GM12864 (cell line): ENCODE results near the gene PAFAH2.

Experiments used
- DNase-seq: peaks from one replicate; pipeline ENCODE4 v3.0.0-alpha.2; 2011; ENCODE audit warnings: low read depth
- H3K4me3 ChIP-seq: 2 replicates; pipeline ENCODE4 v1.5.1; 2011; ENCODE audit warnings: mild to moderate bottlenecking, low read depth, low read length, control low read depth
- TF ChIP-seq, protein P1 (sequence below): IDR thresholded peaks from 2 replicates; pipeline ENCODE4 v1.5.1; 2011; ENCODE audit warnings: low read depth, mild to moderate bottlenecking, moderate library complexity, low read length, control low read depth, inconsistent platforms; ENCODE audit errors: missing control alignments

The PAFAH2 gene

DNA sequence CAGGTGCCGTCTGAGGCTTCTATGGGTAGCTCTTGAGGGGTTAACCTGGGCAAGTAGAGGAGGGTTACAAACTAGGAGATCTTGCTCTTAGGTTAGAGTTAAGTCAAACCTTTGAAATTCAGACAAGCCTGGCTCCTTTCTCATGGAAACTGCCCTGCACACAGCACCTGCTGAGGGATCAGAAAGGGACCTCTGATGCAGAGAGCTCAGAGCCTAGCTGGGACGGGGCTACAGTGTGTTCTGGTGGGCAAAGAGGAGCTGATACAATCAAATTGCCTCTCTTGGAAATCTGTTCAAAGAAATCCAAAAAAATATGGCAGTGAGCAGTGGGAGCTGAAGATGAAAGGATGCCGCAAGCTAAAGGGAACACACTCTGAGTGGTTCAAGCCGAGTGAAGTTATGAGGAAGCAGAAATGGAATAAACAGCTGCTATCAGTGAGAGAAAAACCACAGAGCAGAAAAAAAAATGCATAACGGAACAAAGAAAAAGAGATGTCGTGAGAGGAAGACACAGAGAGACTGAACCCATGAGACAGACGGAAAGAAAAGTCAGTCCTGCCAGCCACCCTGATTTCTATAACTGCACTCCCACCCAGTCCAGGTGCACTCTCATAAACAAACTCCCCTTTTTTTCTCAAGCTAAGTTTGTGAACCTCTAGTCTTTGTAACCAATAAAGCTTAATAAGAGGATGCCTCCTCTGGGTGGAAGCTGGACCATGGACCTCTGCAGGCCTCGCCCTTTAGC is 26.6 kb downstream of the PAFAH2 start:
- no peak overlapping the region for H3K4me3 ChIP-seq
- no peak for DNase-seq
- TF ChIP-seq, protein P1, sequence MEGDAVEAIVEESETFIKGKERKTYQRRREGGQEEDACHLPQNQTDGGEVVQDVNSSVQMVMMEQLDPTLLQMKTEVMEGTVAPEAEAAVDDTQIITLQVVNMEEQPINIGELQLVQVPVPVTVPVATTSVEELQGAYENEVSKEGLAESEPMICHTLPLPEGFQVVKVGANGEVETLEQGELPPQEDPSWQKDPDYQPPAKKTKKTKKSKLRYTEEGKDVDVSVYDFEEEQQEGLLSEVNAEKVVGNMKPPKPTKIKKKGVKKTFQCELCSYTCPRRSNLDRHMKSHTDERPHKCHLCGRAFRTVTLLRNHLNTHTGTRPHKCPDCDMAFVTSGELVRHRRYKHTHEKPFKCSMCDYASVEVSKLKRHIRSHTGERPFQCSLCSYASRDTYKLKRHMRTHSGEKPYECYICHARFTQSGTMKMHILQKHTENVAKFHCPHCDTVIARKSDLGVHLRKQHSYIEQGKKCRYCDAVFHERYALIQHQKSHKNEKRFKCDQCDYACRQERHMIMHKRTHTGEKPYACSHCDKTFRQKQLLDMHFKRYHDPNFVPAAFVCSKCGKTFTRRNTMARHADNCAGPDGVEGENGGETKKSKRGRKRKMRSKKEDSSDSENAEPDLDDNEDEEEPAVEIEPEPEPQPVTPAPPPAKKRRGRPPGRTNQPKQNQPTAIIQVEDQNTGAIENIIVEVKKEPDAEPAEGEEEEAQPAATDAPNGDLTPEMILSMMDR: no peak

DNA sequence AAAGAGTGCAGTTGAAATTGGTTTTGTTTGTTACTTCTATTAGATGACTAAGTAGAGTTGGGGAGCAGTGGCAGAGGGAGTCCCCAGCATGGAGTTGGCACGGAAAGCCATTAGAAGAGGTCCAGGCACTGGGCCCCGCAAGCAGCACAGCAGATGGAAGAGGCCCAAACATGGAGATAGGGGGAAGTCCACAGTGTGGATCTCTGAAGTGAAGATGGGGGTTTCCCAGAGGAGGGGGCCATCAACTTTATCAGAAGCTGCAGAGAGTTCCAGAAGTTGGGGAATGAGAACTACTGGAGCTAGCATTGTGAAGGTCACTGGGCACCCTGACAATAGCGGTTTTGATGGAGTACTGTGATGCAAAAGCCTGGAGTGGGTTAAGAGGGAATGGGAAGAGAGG is 30.6 kb downstream of the PAFAH2 start:
- no peak overlapping the region for H3K4me3 ChIP-seq
- TF ChIP-seq, protein P1: no peak
- no peak for DNase-seq

DNA sequence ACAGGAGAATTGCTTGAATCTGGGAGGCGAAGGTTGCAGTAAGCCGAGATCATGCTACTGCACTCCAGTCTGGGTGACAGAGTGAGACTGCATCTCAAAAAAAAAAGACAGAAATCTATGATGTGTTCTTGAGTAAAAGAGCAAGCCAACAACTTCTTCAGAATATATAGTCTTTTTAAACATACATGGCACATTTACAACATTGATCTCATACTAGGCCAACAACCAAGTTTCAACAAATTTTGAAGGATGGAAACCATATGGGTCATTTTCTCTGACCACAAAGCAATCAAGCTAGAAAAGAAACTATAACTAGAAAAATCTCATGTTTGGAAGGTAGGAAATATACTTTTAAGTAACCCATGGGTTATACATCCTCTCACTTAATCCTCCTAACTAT is 38.3 kb downstream of the PAFAH2 start:
- TF ChIP-seq, protein P1: no peak
- H3K4me3 ChIP-seq: no peak overlapping the region
- DNase-seq: no peak

DNA sequence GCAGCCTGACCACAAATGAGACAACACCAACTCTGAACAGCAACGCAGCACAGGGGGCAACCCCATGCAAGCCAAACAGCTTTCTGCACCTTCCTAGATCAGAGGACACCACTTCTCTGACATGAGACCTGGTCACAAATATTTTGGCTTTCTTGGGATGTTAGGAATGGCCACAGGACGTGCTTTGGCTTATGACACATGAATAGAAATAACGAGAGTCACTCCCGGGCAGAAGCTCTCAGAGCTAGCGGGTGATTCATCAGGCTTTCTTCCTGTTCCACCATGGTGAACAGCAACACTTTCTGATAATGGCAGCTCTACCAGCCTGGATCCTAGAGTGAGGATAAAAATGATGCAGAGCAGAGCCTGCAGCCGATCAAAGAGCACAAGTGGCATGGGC is 39.4 kb downstream of the PAFAH2 start:
- TF ChIP-seq, protein P1: no peak
- H3K4me3 ChIP-seq: no peak overlapping the region
- no peak for DNase-seq

DNA sequence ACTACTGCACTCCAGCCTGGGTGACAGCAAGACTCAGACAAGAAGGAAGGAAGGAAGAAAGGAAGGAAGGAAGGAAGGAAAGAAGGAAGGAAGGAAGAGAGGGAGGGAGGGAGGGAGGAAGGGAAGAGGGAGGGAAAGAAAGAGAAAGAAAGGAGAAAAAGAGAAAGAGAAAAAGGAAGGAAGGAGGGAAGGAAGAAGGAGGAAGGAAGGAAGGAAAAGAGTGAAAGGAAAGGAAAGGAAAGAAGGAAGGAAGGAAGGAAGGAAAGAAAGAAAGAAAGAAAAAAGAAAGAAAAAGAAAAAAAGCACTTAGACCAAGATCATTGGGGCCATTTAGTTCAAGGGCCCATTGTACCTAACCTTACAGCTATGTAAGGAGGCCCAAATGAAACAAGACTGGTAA is 42.3 kb downstream of the PAFAH2 start:
- TF ChIP-seq, protein P1: no peak
- DNase-seq: no peak
- H3K4me3 ChIP-seq: no peak overlapping the region

DNA sequence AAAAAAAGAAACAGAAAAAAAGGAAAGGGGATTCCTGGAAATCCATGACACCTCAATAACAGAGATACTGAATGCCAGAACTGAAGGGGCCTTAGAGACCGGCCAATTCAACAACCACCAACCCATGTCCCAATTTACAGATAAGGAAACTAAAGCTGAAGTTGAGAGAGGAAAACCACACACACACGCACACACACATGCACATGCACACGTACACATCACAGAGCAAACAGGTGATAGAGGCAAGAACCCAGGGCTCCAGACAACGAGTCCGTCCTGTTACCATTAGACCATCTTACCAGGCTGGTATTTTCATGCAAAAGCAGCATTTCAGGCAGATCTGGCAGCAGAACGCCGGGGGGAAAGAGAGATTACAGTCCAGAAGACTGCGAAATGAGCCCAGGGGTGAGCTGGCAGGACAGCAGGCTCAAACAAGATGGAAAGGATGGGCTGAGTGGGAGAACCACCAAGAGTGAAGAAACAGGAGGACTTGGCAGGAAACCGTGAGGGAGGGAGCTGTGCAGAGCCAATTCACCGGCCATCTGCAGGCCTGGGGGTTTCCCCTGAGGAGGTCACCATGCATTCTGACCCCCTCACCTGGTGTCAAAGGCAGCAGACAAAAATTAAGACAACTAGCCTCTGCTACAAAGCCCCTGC is 43.5 kb downstream of the PAFAH2 start:
- no peak overlapping the region for H3K4me3 ChIP-seq
- DNase-seq: no peak
- TF ChIP-seq, protein P1: no peak

DNA sequence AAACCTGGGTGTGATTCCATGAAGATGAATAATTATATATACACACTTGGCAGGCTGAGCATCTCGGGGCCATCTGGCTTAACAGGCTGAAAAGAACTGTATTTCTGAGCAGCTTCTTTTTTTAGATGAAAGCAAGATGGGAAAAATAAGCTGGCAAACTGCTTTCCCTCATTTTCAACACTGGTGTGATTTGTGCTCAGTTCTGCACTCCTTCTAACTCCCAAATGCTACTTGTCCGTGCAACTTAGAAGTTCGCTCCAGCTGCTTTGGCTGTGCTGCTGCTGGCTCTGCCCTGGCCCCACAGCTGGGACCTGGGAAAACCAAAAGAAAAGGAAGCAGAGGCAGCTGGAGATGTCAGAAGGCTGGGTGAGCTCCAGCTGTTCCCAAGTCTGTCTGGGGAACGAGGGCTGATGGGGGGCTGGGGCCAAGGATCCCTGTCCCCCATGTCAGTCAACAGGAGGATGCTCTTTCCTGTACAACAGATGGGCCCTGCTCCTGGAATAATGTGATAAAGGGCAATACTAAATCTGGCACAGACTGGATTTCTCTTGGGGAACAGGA is 44.9 kb downstream of the PAFAH2 start:
- H3K4me3 ChIP-seq: no peak overlapping the region
- TF ChIP-seq, protein P1: no peak
- no peak for DNase-seq
